ENCODE results near the gene CCDC183.

The CCDC183 gene

DNA sequence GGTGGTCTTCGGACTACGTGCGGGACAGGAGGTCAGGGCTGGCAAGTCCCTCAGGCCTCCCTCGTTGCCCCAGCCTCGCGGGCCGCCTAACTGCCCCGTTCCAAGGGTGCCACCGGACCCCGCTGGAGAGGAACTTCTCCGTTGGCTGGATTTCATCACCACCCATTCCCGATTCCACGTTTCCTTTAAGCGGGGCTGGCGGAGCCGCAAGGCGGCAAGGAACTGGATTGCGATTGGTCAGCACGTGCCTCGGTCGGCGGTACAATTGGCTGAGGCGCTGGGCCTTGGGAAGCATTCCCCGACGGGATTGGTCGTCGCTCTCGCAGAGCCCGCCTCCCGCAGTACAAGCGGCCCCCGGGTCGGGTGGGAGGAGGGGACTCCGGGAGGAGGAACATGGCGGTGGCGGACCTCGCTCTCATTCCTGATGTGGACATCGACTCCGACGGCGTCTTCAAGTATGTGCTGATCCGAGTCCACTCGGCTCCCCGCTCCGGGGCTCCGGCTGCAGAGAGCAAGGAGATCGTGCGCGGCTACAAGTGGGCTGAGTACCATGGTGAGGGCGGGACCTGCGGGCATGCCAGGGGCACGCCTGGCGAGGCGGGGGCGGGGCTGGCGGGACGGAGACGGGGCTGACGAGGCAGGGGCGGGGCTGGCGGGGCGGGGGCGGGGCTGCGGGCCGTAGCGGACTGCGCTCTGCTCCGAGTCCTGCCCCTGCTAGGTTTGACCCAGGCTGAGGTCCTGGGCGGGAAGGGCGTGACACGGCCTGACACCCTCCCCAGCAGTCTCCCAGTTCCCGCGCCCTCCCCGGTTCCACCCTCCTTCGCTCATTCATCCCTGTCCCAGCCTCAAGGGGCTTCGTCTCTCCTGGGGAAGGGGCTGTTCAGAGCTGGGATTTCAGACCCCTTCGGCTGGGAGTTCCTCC lies 53.2 kb downstream of the CCDC183 start, which contains the start of gene PHPT1:
PHPT1 (plus strand) TSS at position 372 of the 922 bp plus-strand sequence; CDS start at position 394, 22 bp downstream.
- H3K27ac ChIP-seq, result peak within 1 kb of the TSS; percentile 96
- TF ChIP-seq, protein P1, sequence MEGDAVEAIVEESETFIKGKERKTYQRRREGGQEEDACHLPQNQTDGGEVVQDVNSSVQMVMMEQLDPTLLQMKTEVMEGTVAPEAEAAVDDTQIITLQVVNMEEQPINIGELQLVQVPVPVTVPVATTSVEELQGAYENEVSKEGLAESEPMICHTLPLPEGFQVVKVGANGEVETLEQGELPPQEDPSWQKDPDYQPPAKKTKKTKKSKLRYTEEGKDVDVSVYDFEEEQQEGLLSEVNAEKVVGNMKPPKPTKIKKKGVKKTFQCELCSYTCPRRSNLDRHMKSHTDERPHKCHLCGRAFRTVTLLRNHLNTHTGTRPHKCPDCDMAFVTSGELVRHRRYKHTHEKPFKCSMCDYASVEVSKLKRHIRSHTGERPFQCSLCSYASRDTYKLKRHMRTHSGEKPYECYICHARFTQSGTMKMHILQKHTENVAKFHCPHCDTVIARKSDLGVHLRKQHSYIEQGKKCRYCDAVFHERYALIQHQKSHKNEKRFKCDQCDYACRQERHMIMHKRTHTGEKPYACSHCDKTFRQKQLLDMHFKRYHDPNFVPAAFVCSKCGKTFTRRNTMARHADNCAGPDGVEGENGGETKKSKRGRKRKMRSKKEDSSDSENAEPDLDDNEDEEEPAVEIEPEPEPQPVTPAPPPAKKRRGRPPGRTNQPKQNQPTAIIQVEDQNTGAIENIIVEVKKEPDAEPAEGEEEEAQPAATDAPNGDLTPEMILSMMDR (conservative IDR thresholded peaks at IDR 0.05), result no peak
- no peak for TF ChIP-seq ZFX (IDR thresholded peaks at IDR 0.05)

DNA sequence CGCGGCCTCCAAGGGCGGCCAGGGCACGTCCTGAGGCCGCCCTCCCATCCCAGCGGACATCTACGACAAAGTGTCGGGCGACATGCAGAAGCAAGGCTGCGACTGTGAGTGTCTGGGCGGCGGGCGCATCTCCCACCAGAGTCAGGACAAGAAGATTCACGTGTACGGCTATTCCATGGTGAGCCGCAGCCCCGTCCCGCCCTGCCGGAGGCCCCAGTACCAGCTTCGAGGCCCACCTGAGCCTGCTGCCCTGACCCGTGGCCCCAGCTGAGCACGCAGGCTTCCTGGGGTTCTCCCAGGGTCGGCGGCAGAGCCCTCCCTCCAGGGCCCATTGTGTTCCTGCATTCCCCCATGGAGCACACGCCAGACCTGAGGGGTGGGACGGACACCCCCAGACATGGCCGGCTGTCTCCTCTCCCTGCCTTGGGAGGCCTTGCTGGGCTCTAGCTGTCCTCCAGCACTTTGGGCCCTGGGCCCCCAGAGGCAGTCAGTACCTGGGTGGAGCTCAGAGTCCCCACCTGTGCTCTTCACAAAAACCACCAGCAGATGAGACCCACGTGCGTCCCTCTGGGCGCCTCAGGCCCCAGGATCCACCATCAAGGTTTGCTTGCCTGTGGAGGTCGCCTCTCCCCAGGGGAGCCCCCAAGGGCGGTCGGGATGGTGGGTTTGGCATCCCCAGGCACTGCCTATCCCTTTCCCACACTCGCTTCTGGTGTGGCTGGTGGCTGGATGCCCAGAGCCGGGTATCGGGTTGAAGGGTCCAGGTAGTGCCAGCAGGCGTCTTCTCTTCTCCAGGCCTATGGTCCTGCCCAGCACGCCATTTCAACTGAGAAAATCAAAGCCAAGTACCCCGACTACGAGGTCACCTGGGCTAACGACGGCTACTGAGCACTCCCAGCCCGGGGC lies 54.1 kb downstream of the CCDC183 start:
- H3K27ac ChIP-seq, result peak overlapping the region; percentile 96
- TF ChIP-seq, protein P1 (conservative IDR thresholded peaks at IDR 0.05), result no peak
- TF ChIP-seq ZFX (IDR thresholded peaks at IDR 0.05), result no peak

DNA sequence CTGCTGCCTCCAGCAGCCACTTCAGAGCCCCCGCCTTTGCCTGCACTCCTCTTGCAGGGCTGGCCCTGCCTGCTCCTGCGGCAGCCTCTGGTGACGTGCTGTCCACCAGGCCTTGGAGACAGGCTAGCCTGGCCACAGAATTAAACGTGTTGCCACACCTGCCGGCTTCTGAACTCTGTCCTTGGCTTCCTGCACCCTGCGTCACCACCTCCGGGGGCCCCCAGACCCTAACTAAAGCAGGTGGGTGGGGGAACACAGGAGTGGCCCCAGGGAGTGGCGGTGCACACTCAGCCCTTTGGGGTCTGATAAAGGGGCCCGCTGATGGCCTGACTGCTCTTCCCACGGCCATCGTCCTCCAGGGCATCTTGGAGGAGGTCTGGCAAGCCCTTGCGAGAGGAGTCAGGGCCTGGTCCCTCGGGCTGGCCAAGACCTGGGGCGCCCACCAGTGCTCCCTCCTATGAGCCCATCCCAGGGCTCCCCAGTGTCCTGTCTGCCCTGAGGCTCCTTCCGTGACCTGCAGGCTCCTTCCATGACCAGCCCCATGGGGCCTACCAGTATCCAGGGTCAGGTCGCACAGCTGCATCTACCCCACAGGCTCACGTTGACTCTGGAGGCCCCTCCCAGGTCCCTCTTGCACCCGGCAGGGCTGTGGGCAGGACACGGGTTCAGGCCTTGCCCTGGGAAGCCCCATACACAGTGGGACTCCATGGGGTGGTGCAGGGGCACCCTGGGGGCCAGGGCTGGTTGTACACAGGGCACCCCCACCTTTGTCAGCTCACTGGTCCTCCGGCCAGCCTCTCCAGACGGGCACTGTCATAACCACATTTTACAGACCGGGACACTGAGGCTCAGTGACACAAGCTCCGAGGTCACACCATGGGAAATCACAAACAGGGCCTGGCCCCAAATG lies 55.0 kb downstream of the CCDC183 start:
- TF ChIP-seq, protein P1 (conservative IDR thresholded peaks at IDR 0.05), result no peak
- no peak for TF ChIP-seq ZFX (IDR thresholded peaks at IDR 0.05)
- H3K27ac ChIP-seq, result no peak overlapping the region

DNA sequence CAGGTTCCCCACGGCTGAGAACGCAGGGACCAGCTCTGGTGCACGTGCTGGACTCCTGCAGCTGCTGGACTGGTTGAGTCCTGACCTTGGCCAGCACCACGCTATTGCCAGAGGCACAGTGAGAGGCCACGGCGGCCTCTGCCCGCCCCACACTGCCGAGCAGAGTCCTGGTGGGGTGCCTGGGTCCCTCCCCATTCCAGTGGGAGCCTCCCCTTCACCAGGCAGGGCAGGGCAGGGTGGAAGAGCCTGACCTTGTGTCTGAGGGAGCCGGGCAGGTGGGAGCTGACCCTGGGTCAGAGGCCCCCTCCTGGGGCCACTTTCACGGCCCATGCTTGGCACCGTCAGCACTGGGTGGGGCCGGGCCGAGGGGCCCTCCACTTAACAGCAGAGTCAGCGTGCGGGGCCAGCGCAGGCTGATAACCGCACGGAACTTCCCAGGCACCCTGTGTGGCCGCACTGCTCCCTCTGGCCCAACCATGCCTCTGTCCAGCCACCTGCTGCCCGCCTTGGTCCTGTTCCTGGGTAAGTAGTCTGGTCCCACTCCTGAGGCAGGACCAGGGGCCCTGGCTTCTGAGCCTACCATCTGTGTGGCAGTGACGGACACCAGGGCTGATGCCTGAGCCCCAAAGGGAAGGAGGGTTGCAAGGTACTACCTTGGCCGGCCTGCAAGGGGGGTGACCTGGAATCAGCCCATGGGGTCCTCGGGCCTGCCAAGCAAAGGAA lies 56.0 kb downstream of the CCDC183 start, which contains the start of gene MAMDC4:
MAMDC4 (plus strand) TSS at position 406 of the 723 bp plus-strand sequence; CDS start at position 477, 71 bp downstream.
- no peak within 1 kb of the TSS for H3K27ac ChIP-seq
- no peak for TF ChIP-seq ZFX (IDR thresholded peaks at IDR 0.05)
- TF ChIP-seq, protein P1 (conservative IDR thresholded peaks at IDR 0.05), result no peak

DNA sequence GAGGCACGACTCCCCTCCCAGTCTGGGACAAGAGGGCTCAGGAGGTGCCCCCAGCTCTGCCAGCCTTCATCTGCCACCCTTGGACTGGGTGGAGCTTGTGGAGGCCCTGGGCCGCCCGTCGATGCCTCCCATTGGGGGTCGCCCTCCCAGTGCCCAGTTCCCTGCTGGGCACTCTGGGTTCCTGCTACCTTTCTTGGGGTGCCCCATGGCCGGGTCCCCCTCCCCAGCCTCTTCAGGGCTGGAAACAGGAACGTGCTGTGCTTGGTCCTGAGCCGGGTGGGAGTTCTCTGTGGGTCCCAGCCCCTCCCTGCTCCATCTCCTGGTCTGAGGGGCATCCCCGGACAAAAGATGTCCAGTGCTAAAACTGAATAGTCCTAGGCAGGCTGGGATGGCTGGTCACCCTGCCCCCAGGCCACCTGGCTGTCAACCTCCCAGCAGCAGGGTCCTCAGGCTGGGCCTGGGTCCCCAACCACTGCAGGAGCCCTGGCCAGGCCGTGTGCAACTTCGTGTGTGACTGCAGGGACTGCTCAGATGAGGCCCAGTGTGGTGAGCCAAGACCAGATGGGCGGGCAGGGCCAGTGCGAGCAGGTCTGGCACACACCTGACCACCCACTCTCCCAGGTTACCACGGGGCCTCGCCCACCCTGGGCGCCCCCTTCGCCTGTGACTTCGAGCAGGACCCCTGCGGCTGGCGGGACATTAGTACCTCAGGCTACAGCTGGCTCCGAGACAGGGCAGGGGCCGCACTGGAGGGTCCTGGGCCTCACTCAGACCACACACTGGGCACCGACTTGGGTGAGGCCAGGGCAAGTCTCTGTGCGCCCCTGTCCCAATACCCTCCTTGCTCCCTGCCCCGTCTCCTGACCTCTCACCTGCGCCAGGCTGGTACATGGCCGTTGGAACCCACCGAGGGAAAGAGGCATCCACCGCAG lies 56.8 kb downstream of the CCDC183 start:
- TF ChIP-seq, protein P1 (conservative IDR thresholded peaks at IDR 0.05), result no peak
- TF ChIP-seq ZFX (IDR thresholded peaks at IDR 0.05), result no peak
- no peak overlapping the region for H3K27ac ChIP-seq

All from C4-2B (cell line).